Chondrocyte (in vitro differentiated cells): ENCODE data around the gene SLC9C1. TPM values are rescaled to one million over a fixed set of nuclear protein-coding genes. Genes with fewer than 3 reads are reported as not detected.

ENCODE experiments used
- DNase-seq: peaks from one replicate; pipeline ENCODE4 v3.0.0; 2021; ENCODE audit warnings: mixed read lengths, low spot score
- H3K27ac Mint-ChIP-seq: one replicate; pipeline ENCODE4 v1.8.0; 2021; ENCODE audit warnings: mild to moderate bottlenecking, moderate library complexity, mixed read lengths; ENCODE audit not compliant: unreplicated experiment
- H3K27me3 Mint-ChIP-seq: 2 replicates; pipeline ENCODE4 v1.8.0; 2021; ENCODE audit warnings: low read depth, mixed read lengths
- H3K36me3 Mint-ChIP-seq: 2 replicates; pipeline ENCODE4 v1.8.0; 2021; ENCODE audit warnings: low read depth, mixed read lengths
- H3K4me1 Mint-ChIP-seq: 2 replicates; pipeline ENCODE4 v1.8.0; 2021; ENCODE audit warnings: low read depth, mild to moderate bottlenecking, mixed read lengths
- H3K4me3 Mint-ChIP-seq: one replicate; pipeline ENCODE4 v1.8.0; 2021; ENCODE audit warnings: mild to moderate bottlenecking, moderate library complexity, mixed read lengths; ENCODE audit not compliant: unreplicated experiment
- H3K9me3 Mint-ChIP-seq: 2 replicates; pipeline ENCODE4 v1.8.0; 2021; ENCODE audit warnings: low read depth, mixed read lengths
- CTCF ChIP-seq: fragments of 200-600 bp; sonication (generic); IDR thresholded peaks from 2 replicates; pipeline ENCODE4 v1.5.0; 2021; ENCODE audit warnings: antibody characterized with exemption, mild to moderate bottlenecking, moderate library complexity
- total RNA-seq: library from RNA; stranded (reverse); gene quantifications from 3 replicates; pipeline ENCODE4 v1.2.1, GENCODE V29; 2021

Gene SLC9C1
- total RNA-seq, 1 donor from 2014 or later, result 0.07 TPM

GRCh38 chr3:112121577-112122547 lies 172.2 kb downstream of the SLC9C1 start:
- Mint-ChIP-seq H3K9me3 (no peaks in the 10 kb centered on the region), H3K27me3 (no peaks in the 10 kb centered on the region), H3K27ac (no peak overlapping the region), H3K36me3 (peaks cover 9% of the 10 kb centered on the region), H3K4me3 (no peak overlapping the region), H3K4me1 (peaks cover 7% of the 10 kb centered on the region)
- DNase-seq, result no peak
- TF ChIP-seq CTCF, result no peak

GRCh38 chr3:112119962-112120836 lies 173.8 kb downstream of the SLC9C1 start:
- peaks cover 12% of the 10 kb centered on the region for H3K36me3 Mint-ChIP-seq
- no peak overlapping the region for H3K27ac Mint-ChIP-seq
- no peak overlapping the region for H3K4me3 Mint-ChIP-seq
- TF ChIP-seq CTCF, result no peak
- peaks cover 10% of the 10 kb centered on the region for H3K4me1 Mint-ChIP-seq
- no peak for DNase-seq
- no peaks in the 10 kb centered on the region for H3K27me3 Mint-ChIP-seq
- H3K9me3 Mint-ChIP-seq, result no peaks in the 10 kb centered on the region

GRCh38 chr3:112117841-112118571 lies 176.0 kb downstream of the SLC9C1 start:
- no peak overlapping the region for H3K4me3 Mint-ChIP-seq
- peaks cover 10% of the 10 kb centered on the region for H3K4me1 Mint-ChIP-seq
- H3K27ac Mint-ChIP-seq, result no peak overlapping the region
- peaks cover 17% of the 10 kb centered on the region for H3K36me3 Mint-ChIP-seq
- no peak for DNase-seq
- H3K27me3 Mint-ChIP-seq, result no peaks in the 10 kb centered on the region
- peak; percentile 10 for TF ChIP-seq CTCF
- H3K9me3 Mint-ChIP-seq, result no peaks in the 10 kb centered on the region

GRCh38 chr3:112117415-112117814 lies 176.6 kb downstream of the SLC9C1 start:
- DNase-seq, result no peak
- peaks cover 10% of the 10 kb centered on the region for H3K4me1 Mint-ChIP-seq
- H3K36me3 Mint-ChIP-seq, result peaks cover 20% of the 10 kb centered on the region
- H3K27me3 Mint-ChIP-seq, result no peaks in the 10 kb centered on the region
- no peak for TF ChIP-seq CTCF
- no peaks in the 10 kb centered on the region for H3K9me3 Mint-ChIP-seq
- no peak overlapping the region for H3K27ac Mint-ChIP-seq
- H3K4me3 Mint-ChIP-seq, result no peak overlapping the region
